ENCODE results near the gene MIA2.

DNA sequence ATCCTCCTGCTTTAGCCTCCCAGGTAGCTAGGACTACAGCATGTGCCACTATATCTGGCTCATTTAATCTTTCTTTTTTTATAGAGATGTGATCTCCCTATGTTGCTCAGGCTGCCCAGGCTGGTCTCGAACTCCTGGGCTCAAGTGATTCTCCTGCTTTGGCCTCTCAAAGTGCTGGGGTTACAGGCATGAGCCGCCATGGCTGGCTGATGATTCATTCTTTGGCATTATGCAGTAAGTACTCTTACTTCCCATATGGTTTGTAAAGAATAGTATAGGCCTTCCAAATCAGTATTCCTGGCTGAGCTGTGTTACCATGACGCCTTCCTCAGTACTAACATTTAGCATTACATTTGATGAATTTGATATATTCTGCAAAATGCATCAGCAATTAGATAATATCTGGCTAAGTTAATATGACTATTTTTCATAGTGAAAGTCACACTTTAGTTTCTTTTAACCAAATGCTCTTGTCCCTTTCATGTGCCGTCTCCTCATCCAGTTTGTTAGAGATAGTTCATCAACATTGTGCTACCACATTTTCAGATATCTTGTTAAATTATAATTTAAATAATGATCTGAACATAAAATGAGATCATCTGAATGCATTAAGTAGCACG lies 3.2 kb upstream of the MIA2 start:
- TF ChIP-seq CTCF (IDR thresholded peaks at IDR 0.05) = no peak
- no peak for TF ChIP-seq POLR2AphosphoS5 (IDR thresholded peaks at IDR 0.05; ENCODE audit: low read depth, low read length)
- TF ChIP-seq EZH2phosphoT487 (IDR thresholded peaks at IDR 0.05; ENCODE audit: borderline replicate concordance, low read depth) = no peak
- TF ChIP-seq JUND (IDR thresholded peaks at IDR 0.05) = no peak
- TF ChIP-seq IRF3 (IDR thresholded peaks at IDR 0.05; ENCODE audit: low read depth, low read length) = no peak
- TF ChIP-seq RFX5 (IDR thresholded peaks at IDR 0.05; ENCODE audit: low read length) = no peak
- no peak for TF ChIP-seq MXI1 (IDR thresholded peaks at IDR 0.05; ENCODE audit: low read depth, low read length)
- TF ChIP-seq MEF2A (IDR thresholded peaks at IDR 0.05; ENCODE audit: borderline replicate concordance, low read depth) = no peak
